Measurements from ENCODE around the gene RNF212. TPM values are rescaled to one million over a fixed set of nuclear protein-coding genes. Genes with fewer than 3 reads are reported as not detected.

The RNF212 gene
- total and polyA plus RNA-seq, 2 of the 13 experiments (the other 11 are each of a cell fraction or from before 2014, with no cell fraction given): not detected

GRCh38 chr4:1075809-1076699, 37.3 kb downstream of the RNF212 start:
- Histone ChIP-seq H4K20me1 (ENCODE audit: insufficient read depth, low read length) (no peaks in the 10 kb centered on the region), H3K9me3 (ENCODE audit: low read length) (no peaks in the 10 kb centered on the region), H3K4me1 (ENCODE audit: insufficient read depth, low read length) (peaks cover 11% of the 10 kb centered on the region), H3K36me3 (replicated peaks in 1 of 2; ENCODE audit: control insufficient read depth in 1 of 2, insufficient read depth in 2 of 2, low read length in 2 of 2) (no peaks in the 10 kb centered on the region), H3K27me3 (ENCODE audit: control insufficient read depth in 1 of 2, insufficient read depth in 2 of 2, low read length in 2 of 2) (peaks cover 2 to 68% of the 10 kb centered on the region in 2 experiments), H3K4me2 (ENCODE audit: low read depth, low read length) (no peak overlapping the region), H3K9ac (ENCODE audit: insufficient read depth, low read depth, low read length) (no peak overlapping the region), H3K4me3 (replicated peaks in 1 of 3; ENCODE audit: insufficient read depth in 1 of 3, low read depth in 2 of 3, low read length in 3 of 3) (no peak overlapping the region), H3K27ac (ENCODE audit: extremely low read length, insufficient read depth, low read length) (no peak overlapping the region), H3K79me2 (ENCODE audit: insufficient read depth, low read length) (no peaks in the 10 kb centered on the region), H2AFZ (ENCODE audit: low read length) (no peak overlapping the region)
- intact Hi-C loops (cut with micrococcal nuclease; ENCODE audit: unreplicated experiment) (no loop called here), in situ Hi-C loops (cut with HindIII; ENCODE audit: extremely low pct_ligation_motif_present, low pct_unique_long_range_greater_than_20kb) (no loop called here)
- WGBS (ENCODE audit: low lambda C conversion rate): 61% methylated on average over 9 of the region's 11 CpGs
- DNase-seq (ENCODE audit: low spot score) (no peak), FAIRE-seq (no peak), ATAC-seq (peak; percentile 40; the same call in 1 of the 3 replicates)
- BruUV-seq (replicated peaks): no TSS peak
- TF ChIP-seq MZF1 (CRISPR knock-in tag; IDR thresholded peaks at IDR 0.05; ENCODE audit: borderline replicate concordance) (no peak), CTCF (CRISPR knock-in tag; IDR thresholded peaks at IDR 0.05) (0 out of 2 replicates have a peak, but pooled peaks have one; percentile 11)
- TF ChIP-seq, protein P1, sequence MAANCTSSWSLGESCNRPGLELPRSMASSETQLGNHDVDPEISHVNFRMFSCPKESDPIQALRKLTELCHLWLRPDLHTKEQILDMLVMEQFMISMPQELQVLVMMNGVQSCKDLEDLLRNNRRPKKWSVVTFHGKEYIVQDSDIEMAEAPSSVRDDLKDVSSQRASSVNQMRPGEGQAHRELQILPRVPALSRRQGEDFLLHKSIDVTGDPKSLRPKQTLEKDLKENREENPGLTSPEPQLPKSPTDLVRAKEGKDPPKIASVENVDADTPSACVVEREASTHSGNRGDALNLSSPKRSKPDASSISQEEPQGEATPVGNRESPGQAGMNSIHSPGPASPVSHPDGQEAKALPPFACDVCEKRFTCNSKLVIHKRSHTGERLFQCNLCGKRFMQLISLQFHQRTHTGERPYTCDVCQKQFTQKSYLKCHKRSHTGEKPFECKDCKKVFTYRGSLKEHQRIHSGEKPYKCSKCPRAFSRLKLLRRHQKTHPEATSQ (CRISPR knock-in tag; IDR thresholded peaks at IDR 0.05; ENCODE audit: borderline replicate concordance): no peak
- ChIA-PET POLR2A (no interaction called here), CTCF (ENCODE audit: low intra/inter-chr PET ratio, low total read pairs) (no interaction called here)

Measured in HepG2 (cell line).